ENCODE data around the gene GGN. TPM values are rescaled to one million over a fixed set of nuclear protein-coding genes. Genes with fewer than 3 reads are reported as not detected.

GGN gene
- total and polyA plus RNA-seq, 9 of the 15 experiments (the other 6 are each of a cell fraction or from before 2014, with no cell fraction given): 0.15 to 0.33 TPM; not detected in 7

DNA sequence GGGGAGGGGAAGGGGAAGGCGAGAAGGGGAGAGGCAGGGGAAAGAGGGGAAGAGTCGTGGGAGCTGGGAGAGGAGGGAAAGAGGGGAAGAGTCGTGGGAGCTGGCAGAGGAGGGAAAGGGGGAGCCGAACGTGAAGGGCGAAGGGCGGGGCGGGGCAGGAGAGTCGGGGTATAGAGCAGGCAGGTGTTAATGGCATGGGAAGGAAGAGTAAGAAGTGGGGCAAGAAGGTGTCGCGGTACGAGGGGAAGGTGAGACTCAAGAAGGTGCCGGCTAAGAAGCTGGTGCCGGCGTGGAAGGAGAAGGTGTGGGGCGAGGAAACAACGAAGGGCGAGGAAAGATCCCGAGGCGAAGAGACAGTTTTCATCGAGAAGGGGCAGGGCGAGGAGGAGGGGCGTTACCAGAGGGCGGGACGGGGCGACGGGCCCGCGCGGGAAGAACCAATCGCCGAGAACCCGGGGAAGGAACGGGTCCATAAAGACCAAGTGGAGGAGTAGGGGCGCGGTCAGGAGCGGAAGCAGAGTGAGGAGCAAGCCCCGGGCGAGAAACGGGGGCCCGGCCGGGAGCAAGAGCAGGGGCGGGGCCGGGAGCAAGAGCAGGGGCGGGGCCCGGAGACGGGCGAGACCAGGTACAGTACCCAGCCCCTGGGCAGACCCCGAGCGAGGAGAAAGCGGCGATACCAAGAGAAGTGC, 51.7 kb downstream of the GGN start (continued):
- TF ChIP-seq, protein P1, sequence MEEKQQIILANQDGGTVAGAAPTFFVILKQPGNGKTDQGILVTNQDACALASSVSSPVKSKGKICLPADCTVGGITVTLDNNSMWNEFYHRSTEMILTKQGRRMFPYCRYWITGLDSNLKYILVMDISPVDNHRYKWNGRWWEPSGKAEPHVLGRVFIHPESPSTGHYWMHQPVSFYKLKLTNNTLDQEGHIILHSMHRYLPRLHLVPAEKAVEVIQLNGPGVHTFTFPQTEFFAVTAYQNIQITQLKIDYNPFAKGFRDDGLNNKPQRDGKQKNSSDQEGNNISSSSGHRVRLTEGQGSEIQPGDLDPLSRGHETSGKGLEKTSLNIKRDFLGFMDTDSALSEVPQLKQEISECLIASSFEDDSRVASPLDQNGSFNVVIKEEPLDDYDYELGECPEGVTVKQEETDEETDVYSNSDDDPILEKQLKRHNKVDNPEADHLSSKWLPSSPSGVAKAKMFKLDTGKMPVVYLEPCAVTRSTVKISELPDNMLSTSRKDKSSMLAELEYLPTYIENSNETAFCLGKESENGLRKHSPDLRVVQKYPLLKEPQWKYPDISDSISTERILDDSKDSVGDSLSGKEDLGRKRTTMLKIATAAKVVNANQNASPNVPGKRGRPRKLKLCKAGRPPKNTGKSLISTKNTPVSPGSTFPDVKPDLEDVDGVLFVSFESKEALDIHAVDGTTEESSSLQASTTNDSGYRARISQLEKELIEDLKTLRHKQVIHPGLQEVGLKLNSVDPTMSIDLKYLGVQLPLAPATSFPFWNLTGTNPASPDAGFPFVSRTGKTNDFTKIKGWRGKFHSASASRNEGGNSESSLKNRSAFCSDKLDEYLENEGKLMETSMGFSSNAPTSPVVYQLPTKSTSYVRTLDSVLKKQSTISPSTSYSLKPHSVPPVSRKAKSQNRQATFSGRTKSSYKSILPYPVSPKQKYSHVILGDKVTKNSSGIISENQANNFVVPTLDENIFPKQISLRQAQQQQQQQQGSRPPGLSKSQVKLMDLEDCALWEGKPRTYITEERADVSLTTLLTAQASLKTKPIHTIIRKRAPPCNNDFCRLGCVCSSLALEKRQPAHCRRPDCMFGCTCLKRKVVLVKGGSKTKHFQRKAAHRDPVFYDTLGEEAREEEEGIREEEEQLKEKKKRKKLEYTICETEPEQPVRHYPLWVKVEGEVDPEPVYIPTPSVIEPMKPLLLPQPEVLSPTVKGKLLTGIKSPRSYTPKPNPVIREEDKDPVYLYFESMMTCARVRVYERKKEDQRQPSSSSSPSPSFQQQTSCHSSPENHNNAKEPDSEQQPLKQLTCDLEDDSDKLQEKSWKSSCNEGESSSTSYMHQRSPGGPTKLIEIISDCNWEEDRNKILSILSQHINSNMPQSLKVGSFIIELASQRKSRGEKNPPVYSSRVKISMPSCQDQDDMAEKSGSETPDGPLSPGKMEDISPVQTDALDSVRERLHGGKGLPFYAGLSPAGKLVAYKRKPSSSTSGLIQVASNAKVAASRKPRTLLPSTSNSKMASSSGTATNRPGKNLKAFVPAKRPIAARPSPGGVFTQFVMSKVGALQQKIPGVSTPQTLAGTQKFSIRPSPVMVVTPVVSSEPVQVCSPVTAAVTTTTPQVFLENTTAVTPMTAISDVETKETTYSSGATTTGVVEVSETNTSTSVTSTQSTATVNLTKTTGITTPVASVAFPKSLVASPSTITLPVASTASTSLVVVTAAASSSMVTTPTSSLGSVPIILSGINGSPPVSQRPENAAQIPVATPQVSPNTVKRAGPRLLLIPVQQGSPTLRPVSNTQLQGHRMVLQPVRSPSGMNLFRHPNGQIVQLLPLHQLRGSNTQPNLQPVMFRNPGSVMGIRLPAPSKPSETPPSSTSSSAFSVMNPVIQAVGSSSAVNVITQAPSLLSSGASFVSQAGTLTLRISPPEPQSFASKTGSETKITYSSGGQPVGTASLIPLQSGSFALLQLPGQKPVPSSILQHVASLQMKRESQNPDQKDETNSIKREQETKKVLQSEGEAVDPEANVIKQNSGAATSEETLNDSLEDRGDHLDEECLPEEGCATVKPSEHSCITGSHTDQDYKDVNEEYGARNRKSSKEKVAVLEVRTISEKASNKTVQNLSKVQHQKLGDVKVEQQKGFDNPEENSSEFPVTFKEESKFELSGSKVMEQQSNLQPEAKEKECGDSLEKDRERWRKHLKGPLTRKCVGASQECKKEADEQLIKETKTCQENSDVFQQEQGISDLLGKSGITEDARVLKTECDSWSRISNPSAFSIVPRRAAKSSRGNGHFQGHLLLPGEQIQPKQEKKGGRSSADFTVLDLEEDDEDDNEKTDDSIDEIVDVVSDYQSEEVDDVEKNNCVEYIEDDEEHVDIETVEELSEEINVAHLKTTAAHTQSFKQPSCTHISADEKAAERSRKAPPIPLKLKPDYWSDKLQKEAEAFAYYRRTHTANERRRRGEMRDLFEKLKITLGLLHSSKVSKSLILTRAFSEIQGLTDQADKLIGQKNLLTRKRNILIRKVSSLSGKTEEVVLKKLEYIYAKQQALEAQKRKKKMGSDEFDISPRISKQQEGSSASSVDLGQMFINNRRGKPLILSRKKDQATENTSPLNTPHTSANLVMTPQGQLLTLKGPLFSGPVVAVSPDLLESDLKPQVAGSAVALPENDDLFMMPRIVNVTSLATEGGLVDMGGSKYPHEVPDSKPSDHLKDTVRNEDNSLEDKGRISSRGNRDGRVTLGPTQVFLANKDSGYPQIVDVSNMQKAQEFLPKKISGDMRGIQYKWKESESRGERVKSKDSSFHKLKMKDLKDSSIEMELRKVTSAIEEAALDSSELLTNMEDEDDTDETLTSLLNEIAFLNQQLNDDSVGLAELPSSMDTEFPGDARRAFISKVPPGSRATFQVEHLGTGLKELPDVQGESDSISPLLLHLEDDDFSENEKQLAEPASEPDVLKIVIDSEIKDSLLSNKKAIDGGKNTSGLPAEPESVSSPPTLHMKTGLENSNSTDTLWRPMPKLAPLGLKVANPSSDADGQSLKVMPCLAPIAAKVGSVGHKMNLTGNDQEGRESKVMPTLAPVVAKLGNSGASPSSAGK (IDR thresholded peaks at IDR 0.05): no peak; the same call in 1 of the 2 replicates
- TF ChIP-seq MCM3 (IDR thresholded peaks at IDR 0.05): peak; percentile 51; the same call in 1 of the 2 replicates
- no peak for TF ChIP-seq KHSRP (IDR thresholded peaks at IDR 0.05)
- no peak for TF ChIP-seq GTF2E2 (tag; IDR thresholded peaks at IDR 0.05)
- no peak for TF ChIP-seq NUFIP1 (IDR thresholded peaks at IDR 0.05; ENCODE audit: partially characterized antibody)
- no peak for TF ChIP-seq HIVEP1 (CRISPR knock-in tag; IDR thresholded peaks at IDR 0.05)
- TF ChIP-seq, protein P2, sequence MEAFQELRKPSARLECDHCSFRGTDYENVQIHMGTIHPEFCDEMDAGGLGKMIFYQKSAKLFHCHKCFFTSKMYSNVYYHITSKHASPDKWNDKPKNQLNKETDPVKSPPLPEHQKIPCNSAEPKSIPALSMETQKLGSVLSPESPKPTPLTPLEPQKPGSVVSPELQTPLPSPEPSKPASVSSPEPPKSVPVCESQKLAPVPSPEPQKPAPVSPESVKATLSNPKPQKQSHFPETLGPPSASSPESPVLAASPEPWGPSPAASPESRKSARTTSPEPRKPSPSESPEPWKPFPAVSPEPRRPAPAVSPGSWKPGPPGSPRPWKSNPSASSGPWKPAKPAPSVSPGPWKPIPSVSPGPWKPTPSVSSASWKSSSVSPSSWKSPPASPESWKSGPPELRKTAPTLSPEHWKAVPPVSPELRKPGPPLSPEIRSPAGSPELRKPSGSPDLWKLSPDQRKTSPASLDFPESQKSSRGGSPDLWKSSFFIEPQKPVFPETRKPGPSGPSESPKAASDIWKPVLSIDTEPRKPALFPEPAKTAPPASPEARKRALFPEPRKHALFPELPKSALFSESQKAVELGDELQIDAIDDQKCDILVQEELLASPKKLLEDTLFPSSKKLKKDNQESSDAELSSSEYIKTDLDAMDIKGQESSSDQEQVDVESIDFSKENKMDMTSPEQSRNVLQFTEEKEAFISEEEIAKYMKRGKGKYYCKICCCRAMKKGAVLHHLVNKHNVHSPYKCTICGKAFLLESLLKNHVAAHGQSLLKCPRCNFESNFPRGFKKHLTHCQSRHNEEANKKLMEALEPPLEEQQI (IDR thresholded peaks at IDR 0.05): no peak
- TF ChIP-seq HNRNPLL (IDR thresholded peaks at IDR 0.05; ENCODE audit: low read depth, low read length, poor library complexity, severe bottlenecking): no peak
- TF ChIP-seq TAF15 (IDR thresholded peaks at IDR 0.05; ENCODE audit: low read depth, low read length): no peak
- TF ChIP-seq UBTF (IDR thresholded peaks at IDR 0.05; ENCODE audit: borderline replicate concordance in 1 of 2, low read depth in 2 of 2, low read length in 2 of 2): no peak
- TF ChIP-seq CREBBP (IDR thresholded peaks at IDR 0.05; ENCODE audit: low read depth, low read length): no peak
- TF ChIP-seq NFYB (IDR thresholded peaks at IDR 0.05; ENCODE audit: extremely low read depth, insufficient read length): peak; percentile 15

All from K562 (cell line).